Activated CD8-positive, alpha-beta T cell treated with anti-CD3 and anti-CD28 coated beads, Interleukin-2, amount 10 ng/mL, durations not matched to agents 7 days and 5 days (primary cell): ENCODE measurements around the gene ZBTB7B. TPM values are rescaled to one million over a fixed set of nuclear protein-coding genes. Genes with fewer than 3 reads are reported as not detected.
"Not testable (repeated sequence)": the region's sequence is repeated elsewhere in the genome, so short reads cannot be mapped to it uniquely, and the experiment has no call there.

Source experiments
- ATAC-seq: fragments of 150-1000 bp; cut with Tn5 transposase; one replicate; pipeline ENCODE4 v1.10.0; 2021; ENCODE audit warnings: moderate library complexity
- CTCF ChIA-PET: fragments of 350-600 bp; sonication (Branson Sonifier 250); formaldehyde crosslinking; loops from one replicate; lab custom pipeline; 2021; ENCODE audit warnings: antibody characterized with exemption; lab: Charles Lee
- POLR2A ChIA-PET: fragments of 350-600 bp; sonication (Branson Sonifier 250); formaldehyde crosslinking; loops from one replicate; lab custom pipeline; 2021; ENCODE audit warnings: antibody characterized with exemption; lab: Charles Lee
- DNase-seq: peaks from one replicate; pipeline ENCODE4 v3.0.0-alpha.2; 2020
- H3K27ac Mint-ChIP-seq: one replicate; pipeline ENCODE4 v1.8.0; 2021; ENCODE audit warnings: mild to moderate bottlenecking, mixed read lengths
- H3K27me3 Mint-ChIP-seq: one replicate; pipeline ENCODE4 v1.8.0; 2021; ENCODE audit warnings: low read depth, mixed read lengths
- H3K36me3 Mint-ChIP-seq: one replicate; pipeline ENCODE4 v1.8.0; 2021; ENCODE audit warnings: low read depth, mixed read lengths
- H3K4me1 Mint-ChIP-seq: one replicate; pipeline ENCODE4 v1.8.0; 2021; ENCODE audit warnings: low read depth, mixed read lengths
- H3K4me3 Mint-ChIP-seq: one replicate; pipeline ENCODE4 v1.8.0; 2021; ENCODE audit warnings: mild to moderate bottlenecking, mixed read lengths
- H3K9me3 Mint-ChIP-seq: one replicate; pipeline ENCODE4 v1.8.0; 2022; ENCODE audit warnings: mixed read lengths; ENCODE audit not compliant: insufficient read depth
- total RNA-seq, 2 experiments: library from RNA; stranded (reverse); gene quantifications; one replicate each; pipeline ENCODE4 v1.2.3, GENCODE V29; 2021

ZBTB7B gene
- total RNA-seq, 2 experiments from 2014 or later: 35.5 to 42.5 TPM

- ATAC-seq: peak; percentile 59
- H3K4me3 Mint-ChIP-seq: no peak overlapping the region
- CTCF ChIA-PET: interaction anchor here (0.9 to 4.7 kb wide), 12 partner anchors 8 to 87 kb away, joined by 3 to 22 read pairs (median 4); partner anchors contain the start of genes FLAD1, PBXIP1 and PYGO2
- H3K27ac Mint-ChIP-seq: no peak overlapping the region
- peak; percentile 97 for DNase-seq
- peaks cover 42% of the 10 kb centered on the region for H3K36me3 Mint-ChIP-seq
- no peaks in the 10 kb centered on the region for H3K27me3 Mint-ChIP-seq
- POLR2A ChIA-PET: interaction anchor here (0.6 to 4.2 kb wide), 21 partner anchors 8 to 370 kb away, joined by 3 to 31 read pairs (median 6); partner anchors contain the start of genes ADAM15, FLAD1, PBXIP1 and PMVK
- H3K4me1 Mint-ChIP-seq: peaks cover 36% of the 10 kb centered on the region
- H3K9me3 Mint-ChIP-seq: no peaks in the 10 kb centered on the region
These were observed 27.7 kb upstream of the ZBTB7B start for GRCh38 chr1:154974808-154975408.

GRCh38 chr1:154975409-154976059 is 27.1 kb upstream of the ZBTB7B start:
- DNase-seq: peak; percentile 70
- peaks cover 45% of the 10 kb centered on the region for H3K36me3 Mint-ChIP-seq
- no peaks in the 10 kb centered on the region for H3K27me3 Mint-ChIP-seq
- no peaks in the 10 kb centered on the region for H3K9me3 Mint-ChIP-seq
- ChIA-PET CTCF (interaction anchor here (0.6 to 4.7 kb wide), 6 partner anchors 8 to 666 kb away, joined by 3 to 22 read pairs (median 12); partner anchors contain the start of genes FLAD1, PBXIP1 and PYGO2), POLR2A (interaction anchor here (0.6 to 4.2 kb wide), 14 partner anchors 8 to 152 kb away, joined by 3 to 31 read pairs (median 8); partner anchors contain the start of genes ADAM15, EFNA1, FLAD1 and PBXIP1)
- ATAC-seq: peak; percentile 4
- peaks cover 36% of the 10 kb centered on the region for H3K4me1 Mint-ChIP-seq
- no peak overlapping the region for H3K27ac Mint-ChIP-seq
- H3K4me3 Mint-ChIP-seq: no peak overlapping the region

- not testable (repeated sequence) for H3K27me3 Mint-ChIP-seq, DNase-seq, ATAC-seq, H3K9me3 Mint-ChIP-seq, H3K4me3 Mint-ChIP-seq
- Mint-ChIP-seq H3K27ac (peak overlapping the region; percentile 37), H3K36me3 (peaks cover 38% of the 10 kb centered on the region), H3K4me1 (peaks cover 18% of the 10 kb centered on the region)
- ChIA-PET CTCF (interaction anchor here (2.2 to 13.8 kb wide), 4 partner anchors 22 to 108 kb away, joined by 10 to 139 read pairs (median 18); partner anchors contain the start of genes PBXIP1 and ZBTB7B), POLR2A (interaction anchor here (1.1 kb wide), 1 partner anchor 23 kb away, joined by 3 read pairs; no protein-coding TSS in a partner anchor)
These were observed 24.8 kb upstream of the ZBTB7B start for GRCh38 chr1:154977762-154978161.

GRCh38 chr1:154978360-154978759 is 24.2 kb upstream of the ZBTB7B start:
- POLR2A ChIA-PET: interaction anchor here (1.1 kb wide), 1 partner anchor 23 kb away, joined by 3 read pairs; no protein-coding TSS in a partner anchor
- DNase-seq: no peak
- peaks cover 15% of the 10 kb centered on the region for H3K4me1 Mint-ChIP-seq
- no peaks in the 10 kb centered on the region for H3K9me3 Mint-ChIP-seq
- no peaks in the 10 kb centered on the region for H3K27me3 Mint-ChIP-seq
- H3K4me3 Mint-ChIP-seq: no peak overlapping the region
- ATAC-seq: no peak
- peaks cover 36% of the 10 kb centered on the region for H3K36me3 Mint-ChIP-seq
- CTCF ChIA-PET: interaction anchor here (1.1 to 13.8 kb wide), 7 partner anchors 21 to 107 kb away, joined by 3 to 139 read pairs (median 10); partner anchors contain the start of genes PBXIP1, PMVK and ZBTB7B
- H3K27ac Mint-ChIP-seq: no peak overlapping the region

GRCh38 chr1:154982341-154982740 is 20.3 kb upstream of the ZBTB7B start:
- Mint-ChIP-seq H3K36me3 (peaks cover 31% of the 10 kb centered on the region), H3K27ac (peak overlapping the region; percentile 67), H3K4me1 (peaks cover 23% of the 10 kb centered on the region), H3K27me3 (no peaks in the 10 kb centered on the region), H3K4me3 (no peak overlapping the region), H3K9me3 (no peaks in the 10 kb centered on the region)
- DNase-seq (no peak), ATAC-seq (no peak)
- ChIA-PET CTCF (interaction anchor here (0.7 to 13.8 kb wide), 12 partner anchors 8 to 191 kb away, joined by 3 to 139 read pairs (median 6); partner anchors contain the start of genes ADAM15, CKS1B, EFNA4 and KRTCAP2), POLR2A (interaction anchor here (1.0 to 3.3 kb wide), 9 partner anchors 9 to 46 kb away, joined by 3 to 28 read pairs (median 6); partner anchors contain the start of genes CKS1B, LENEP, PBXIP1 and PMVK)

- Mint-ChIP-seq H3K36me3 (peaks cover 31% of the 10 kb centered on the region), H3K27ac (peak within 1 kb of the TSS; percentile 67)
- POLR2A ChIA-PET: interaction anchor here (0.7 to 3.3 kb wide), 13 partner anchors 9 to 87 kb away, joined by 3 to 28 read pairs (median 4); partner anchors contain the start of genes CKS1B, LENEP, PBXIP1 and PMVK
These were observed 19.5 kb upstream of the ZBTB7B start, which contains the start of gene FLAD1 for GRCh38 chr1:154982897-154983648. Gene FLAD1 (plus strand): TSS chr1:154983344. CDS start chr1:154983695, 351 bp downstream.

GRCh38 chr1:154983776-154984466 is 18.7 kb upstream of the ZBTB7B start:
- Mint-ChIP-seq H3K27ac (no peak overlapping the region), H3K36me3 (peaks cover 33% of the 10 kb centered on the region), H3K27me3 (no peaks in the 10 kb centered on the region), H3K9me3 (no peaks in the 10 kb centered on the region), H3K4me3 (no peak overlapping the region), H3K4me1 (peaks cover 25% of the 10 kb centered on the region)
- DNase-seq (no peak), ATAC-seq (no peak)
- CTCF ChIA-PET: interaction anchor here (0.7 to 13.8 kb wide), 14 partner anchors 10 to 189 kb away, joined by 3 to 139 read pairs (median 6); partner anchors contain the start of genes ADAM15, CKS1B, EFNA4 and KRTCAP2
- POLR2A ChIA-PET: interaction anchor here (0.7 to 3.3 kb wide), 11 partner anchors 10 to 88 kb away, joined by 3 to 28 read pairs (median 6); partner anchors contain the start of genes CKS1B, LENEP, PBXIP1 and PMVK

More at GRCh38 chr1:154982897-154983648, 19.5 kb upstream of the ZBTB7B start, which contains the start of gene FLAD1:
- ATAC-seq (peak; percentile 100), DNase-seq (peak; percentile 99)
- no peaks in the 10 kb centered on the region for H3K27me3 Mint-ChIP-seq
- CTCF ChIA-PET: interaction anchor here (0.7 to 13.8 kb wide), 16 partner anchors 9 to 190 kb away, joined by 3 to 139 read pairs (median 4); partner anchors contain the start of genes ADAM15, CKS1B, EFNA4 and KRTCAP2
- H3K9me3 Mint-ChIP-seq: no peaks in the 10 kb centered on the region
- H3K4me1 Mint-ChIP-seq: peaks cover 20% of the 10 kb centered on the region
- H3K4me3 Mint-ChIP-seq: no peak within 1 kb of the TSS

- not testable (repeated sequence) for H3K27me3 Mint-ChIP-seq, H3K9me3 Mint-ChIP-seq, H3K4me3 Mint-ChIP-seq, DNase-seq, ATAC-seq, H3K27ac Mint-ChIP-seq
- peaks cover 35% of the 10 kb centered on the region for H3K36me3 Mint-ChIP-seq
- peaks cover 21% of the 10 kb centered on the region for H3K4me1 Mint-ChIP-seq
- ChIA-PET POLR2A (interaction anchor here (0.7 to 1.4 kb wide), 2 partner anchors 16 to 260 kb away, joined by 4 read pairs; partner anchors contain the start of gene SHC1), CTCF (interaction anchor here (1.2 to 13.8 kb wide), 2 partner anchors 13 kb away, joined by 3 to 139 read pairs; partner anchors contain the start of genes CKS1B and ZBTB7B)
These were observed 15.9 kb upstream of the ZBTB7B start for GRCh38 chr1:154986736-154987135.

- Mint-ChIP-seq H3K27me3 (no peaks in the 10 kb centered on the region), H3K36me3 (peaks cover 33% of the 10 kb centered on the region), H3K27ac (no peak overlapping the region), H3K4me1 (peaks cover 21% of the 10 kb centered on the region), H3K4me3 (no peak overlapping the region), H3K9me3 (no peaks in the 10 kb centered on the region)
- ChIA-PET CTCF (interaction anchor here (2.1 to 13.8 kb wide), 2 partner anchors 12 to 30 kb away, joined by 25 to 139 read pairs; partner anchors contain the start of gene ZBTB7B), POLR2A (interaction anchor here (0.7 to 1.4 kb wide), 3 partner anchors 14 to 260 kb away, joined by 3 to 4 read pairs (median 4); partner anchors contain the start of gene SHC1)
- no peak for ATAC-seq
- no peak for DNase-seq
These were observed 15.3 kb upstream of the ZBTB7B start for GRCh38 chr1:154987326-154987725.
